Mesenchymal stem cell (in vitro differentiated cells and primary cell): ENCODE measurements around the gene TRIP11.

Source experiments
- DNase-seq: peaks from one replicate; pipeline ENCODE4 v3.0.0-alpha.2; 2013
- H2AFZ ChIP-seq: one replicate; pipeline ENCODE4 v1.6.1; 2013; ENCODE audit warnings: low read depth, mild to moderate bottlenecking, control low read depth, inconsistent platforms, low read length, moderate library complexity
- H2AK5ac ChIP-seq: 2 replicates; pipeline ENCODE4 v1.6.1; 2013; ENCODE audit warnings: low read length, moderate library complexity, mild to moderate bottlenecking, inconsistent platforms; ENCODE audit not compliant: severe bottlenecking
- H2BK120ac ChIP-seq: one replicate; pipeline ENCODE4 v1.6.1; 2013; ENCODE audit warnings: low read depth, mild to moderate bottlenecking, inconsistent platforms, low read length, moderate library complexity
- H2BK12ac ChIP-seq, 2 experiments: one replicate each; pipeline ENCODE4 v1.6.1; 2013; ENCODE audit warnings: inconsistent platforms in 2 of 2, low read length in 2 of 2, mild to moderate bottlenecking in 2 of 2, moderate library complexity in 2 of 2, control low read depth in 1 of 2
- H2BK15ac ChIP-seq: one replicate; pipeline ENCODE4 v1.6.1; 2013; ENCODE audit warnings: mild to moderate bottlenecking, low read depth, inconsistent platforms; ENCODE audit not compliant: poor library complexity, severe bottlenecking
- H2BK5ac ChIP-seq: 2 replicates; pipeline ENCODE4 v1.6.1; 2013; ENCODE audit warnings: low read depth, mild to moderate bottlenecking, low read length, control low read depth, inconsistent platforms; ENCODE audit not compliant: poor library complexity, severe bottlenecking
- H3K14ac ChIP-seq, 2 experiments: one replicate each; pipeline ENCODE4 v1.6.1; 2013; ENCODE audit warnings: inconsistent platforms in 2 of 2, low read length in 2 of 2, control low read depth in 1 of 2, mild to moderate bottlenecking in 1 of 2, moderate library complexity in 1 of 2
- H3K18ac ChIP-seq, 2 experiments: one replicate each; pipeline ENCODE4 v1.6.1; 2013; ENCODE audit warnings: inconsistent platforms in 2 of 2, low read length in 2 of 2, control low read depth in 1 of 2, low read depth in 1 of 2, mild to moderate bottlenecking in 1 of 2
- H3K23ac ChIP-seq, 2 experiments: one replicate each; pipeline ENCODE4 v1.6.1; 2013; ENCODE audit warnings: inconsistent platforms in 2 of 2, low read length in 2 of 2, mild to moderate bottlenecking in 2 of 2, moderate library complexity in 2 of 2, control low read depth in 1 of 2
- H3K27ac ChIP-seq: 2 replicates; pipeline ENCODE4 v1.5.1; 2013; ENCODE audit warnings: mild to moderate bottlenecking, moderate library complexity, low read length, control low read depth, inconsistent platforms; ENCODE audit not compliant: poor library complexity, severe bottlenecking
- H3K27me3 ChIP-seq, 2 experiments: 2 replicates each; pipeline versions ENCODE4 v1.6.1 to v1.7.0; 2013; ENCODE audit warnings: low read length in 2 of 2, mild to moderate bottlenecking in 2 of 2, moderate library complexity in 2 of 2, control low read depth in 1 of 2, inconsistent platforms in 1 of 2; ENCODE audit not compliant: control insufficient read depth in 1 of 2, insufficient read depth in 1 of 2
- H3K36me3 ChIP-seq, 2 experiments: 2 replicates each; pipeline versions ENCODE4 v1.6.1 to v1.7.0; 2013; ENCODE audit warnings: low read length in 2 of 2, control low read depth in 1 of 2, inconsistent platforms in 1 of 2, low read depth in 1 of 2, mild to moderate bottlenecking in 1 of 2; ENCODE audit not compliant: insufficient read depth in 2 of 2, control insufficient read depth in 1 of 2
- H3K4ac ChIP-seq, 2 experiments: one replicate each; pipeline ENCODE4 v1.6.1; 2013; ENCODE audit warnings: inconsistent platforms in 2 of 2, low read length in 2 of 2, mild to moderate bottlenecking in 2 of 2, moderate library complexity in 2 of 2, control low read depth in 1 of 2, low read depth in 1 of 2
- H3K4me1 ChIP-seq: 2 replicates; pipeline ENCODE4 v1.6.1; 2013; ENCODE audit warnings: low read depth, low read length, control low read depth; ENCODE audit not compliant: control insufficient read depth, insufficient read depth
- H3K4me2 ChIP-seq: 2 replicates; pipeline ENCODE4 v1.6.1; 2013; ENCODE audit warnings: low read length, mild to moderate bottlenecking, inconsistent platforms; ENCODE audit not compliant: poor library complexity, severe bottlenecking
- H3K4me3 ChIP-seq, 2 experiments: 2 replicates each; pipeline versions ENCODE4 v1.5.1 to v1.7.0; 2013; ENCODE audit warnings: low read length in 2 of 2, mild to moderate bottlenecking in 2 of 2, control low read depth in 1 of 2, low read depth in 1 of 2; ENCODE audit not compliant: insufficient read depth in 1 of 2
- H3K79me1 ChIP-seq: replicated peaks from 2 replicates; pipeline ENCODE4 v1.6.1; 2013; ENCODE audit warnings: mild to moderate bottlenecking, control low read depth, low read length, inconsistent platforms; ENCODE audit not compliant: poor library complexity, severe bottlenecking
- H3K9ac ChIP-seq: 2 replicates; pipeline ENCODE4 v1.7.0; 2013; ENCODE audit warnings: mild to moderate bottlenecking, low read length, moderate library complexity
- H3K9me3 ChIP-seq: 2 replicates; pipeline ENCODE4 v1.7.0; 2013; ENCODE audit warnings: mild to moderate bottlenecking, low read length; ENCODE audit not compliant: control insufficient read depth
- H4K8ac ChIP-seq: one replicate; pipeline ENCODE4 v1.6.1; 2013; ENCODE audit warnings: inconsistent platforms, mild to moderate bottlenecking, low read length, moderate library complexity
- H4K91ac ChIP-seq: one replicate; pipeline ENCODE4 v1.6.1; 2013; ENCODE audit warnings: mild to moderate bottlenecking, low read length, inconsistent platforms
- WGBS: methylation state at CpG from one replicate; pipeline ENCODE4 v1.1.7; 2013; ENCODE audit warnings: mixed read lengths; 5-methylcytosine and 5-hydroxymethylcytosine counted together

TRIP11 gene

DNA sequence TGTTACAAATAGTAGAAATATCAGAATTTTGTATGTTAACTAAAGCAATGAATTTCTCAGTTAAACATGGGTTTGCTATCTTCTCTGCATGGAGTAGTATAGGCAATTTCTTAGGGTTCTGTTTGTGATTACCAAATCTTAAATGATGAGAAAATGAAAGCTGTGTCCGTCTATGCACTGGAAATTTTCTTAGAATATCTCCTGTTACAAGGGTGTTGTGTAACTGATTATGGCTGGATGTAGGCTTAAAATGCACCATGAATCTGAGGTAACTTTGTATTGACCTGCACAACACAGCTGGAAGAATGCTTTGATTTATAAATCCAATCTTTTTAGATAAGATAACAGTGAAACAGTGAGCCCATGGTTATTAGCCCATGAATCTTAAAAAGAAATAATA lies 17.8 kb downstream of the TRIP11 start:
- no peak overlapping the region for H3K4ac ChIP-seq
- H4K8ac ChIP-seq = no peak overlapping the region
- no peak overlapping the region for H2BK15ac ChIP-seq
- H2BK12ac ChIP-seq = no peak overlapping the region
- H3K9me3 ChIP-seq = no peaks in the 10 kb centered on the region
- no peaks in the 10 kb centered on the region for H3K27me3 ChIP-seq
- H2BK120ac ChIP-seq = no peak overlapping the region
- peaks cover 12% of the 10 kb centered on the region for H3K79me1 ChIP-seq
- no peak overlapping the region for H3K4me2 ChIP-seq
- H3K27ac ChIP-seq = no peak overlapping the region
- no peak overlapping the region for H4K91ac ChIP-seq
- no peak for DNase-seq
- H3K36me3 ChIP-seq = peaks cover 8 to 73% of the 10 kb centered on the region in 2 experiments
- no peak overlapping the region for H3K23ac ChIP-seq
- no peak overlapping the region for H3K4me3 ChIP-seq
- peaks cover 6% of the 10 kb centered on the region for H3K4me1 ChIP-seq
- WGBS = 100% methylated on average over 1 of the region's 1 CpG
- no peak overlapping the region for H2AFZ ChIP-seq
- H3K14ac ChIP-seq = no peak overlapping the region
- H2AK5ac ChIP-seq = no peak overlapping the region
- no peak overlapping the region for H3K18ac ChIP-seq
- no peak overlapping the region for H3K9ac ChIP-seq
- H2BK5ac ChIP-seq = no peak overlapping the region

DNA sequence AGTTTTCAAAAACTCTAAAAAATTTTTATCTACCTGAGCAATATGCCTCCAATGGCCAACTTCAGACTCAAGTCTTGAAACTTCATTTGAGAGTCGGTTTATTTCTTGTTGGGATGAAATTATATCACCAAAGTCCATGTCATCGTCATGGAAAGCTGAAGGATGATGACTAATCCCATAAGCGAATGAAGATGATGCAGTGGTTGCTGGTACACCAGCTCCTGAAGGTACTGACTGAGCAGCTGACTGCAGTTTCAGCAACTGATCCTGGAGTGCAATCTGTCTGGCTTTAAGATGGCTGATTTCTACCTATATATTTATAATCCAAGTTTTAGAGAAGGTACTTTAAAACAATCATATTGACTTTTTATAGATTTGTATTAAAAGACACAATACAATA lies 18.3 kb downstream of the TRIP11 start:
- Histone ChIP-seq H3K18ac (no peak overlapping the region), H2AK5ac (no peak overlapping the region), H3K9me3 (no peaks in the 10 kb centered on the region), H2BK120ac (no peak overlapping the region), H3K4me2 (no peak overlapping the region), H3K9ac (no peak overlapping the region), H3K27ac (no peak overlapping the region), H4K8ac (no peak overlapping the region), H4K91ac (no peak overlapping the region), H3K4ac (no peak overlapping the region), H2AFZ (no peak overlapping the region), H2BK12ac (no peak overlapping the region), H3K14ac (no peak overlapping the region), H3K4me3 (no peak overlapping the region), H3K23ac (no peak overlapping the region), H2BK5ac (no peak overlapping the region), H3K4me1 (peaks cover 3% of the 10 kb centered on the region), H3K79me1 (peaks cover 10% of the 10 kb centered on the region), H3K36me3 (peaks cover 9 to 74% of the 10 kb centered on the region in 2 experiments), H3K27me3 (no peaks in the 10 kb centered on the region), H2BK15ac (no peak overlapping the region)
- 97% methylated on average over 3 of the region's 3 CpGs for WGBS
- DNase-seq = no peak

- Histone ChIP-seq H4K91ac (no peak overlapping the region), H2BK5ac (no peak overlapping the region), H3K36me3 (peaks cover 24 to 84% of the 10 kb centered on the region in 2 experiments), H3K18ac (no peak overlapping the region), H3K9ac (no peak overlapping the region), H2AFZ (no peak overlapping the region), H3K14ac (no peak overlapping the region), H2BK120ac (no peak overlapping the region), H3K4me3 (no peak overlapping the region), H4K8ac (no peak overlapping the region), H3K27me3 (no peaks in the 10 kb centered on the region), H3K79me1 (peaks cover 23% of the 10 kb centered on the region), H3K4ac (no peak overlapping the region), H3K4me1 (no peaks in the 10 kb centered on the region), H3K4me2 (no peak overlapping the region), H2BK12ac (no peak overlapping the region), H3K23ac (no peak overlapping the region), H2BK15ac (no peak overlapping the region), H2AK5ac (no peak overlapping the region), H3K27ac (no peak overlapping the region), H3K9me3 (no peaks in the 10 kb centered on the region)
- DNase-seq = no peak
Observed at GRCh38 chr14:92014040-92014439, 25.8 kb downstream of the TRIP11 start.

DNA sequence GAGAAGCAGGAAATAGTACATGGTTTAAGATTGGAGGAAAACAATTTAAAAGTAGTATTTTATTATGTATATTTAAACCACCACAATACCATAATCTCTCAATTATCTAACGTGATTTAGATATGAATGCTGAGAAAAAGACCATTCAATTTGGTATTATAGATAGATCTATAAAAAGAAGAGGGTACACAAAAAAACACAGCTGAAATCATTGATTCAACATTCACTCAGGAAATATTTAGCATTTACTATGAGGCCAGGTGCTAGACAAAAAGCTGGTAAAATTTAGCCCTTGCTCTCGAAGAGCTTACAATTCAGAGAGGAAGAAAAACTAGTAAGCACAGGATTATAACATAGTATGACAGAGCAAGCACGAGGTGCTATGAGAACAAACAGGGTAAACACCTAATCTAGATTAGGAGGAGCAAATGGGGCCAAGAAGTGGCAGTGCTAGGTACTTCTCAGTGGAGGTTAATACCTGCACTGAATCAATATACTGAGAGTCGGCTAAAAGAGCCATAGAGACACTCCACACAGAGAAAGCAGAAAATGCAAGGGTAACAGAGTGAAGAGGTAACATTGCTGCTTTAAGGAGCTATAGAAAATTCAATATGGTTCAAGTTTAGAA lies 27.6 kb downstream of the TRIP11 start:
- no peak overlapping the region for H4K91ac ChIP-seq
- no peaks in the 10 kb centered on the region for H3K27me3 ChIP-seq
- no peaks in the 10 kb centered on the region for H3K9me3 ChIP-seq
- no peak overlapping the region for H2BK15ac ChIP-seq
- H3K14ac ChIP-seq = no peak overlapping the region
- no peak overlapping the region for H3K27ac ChIP-seq
- no peak overlapping the region for H2BK12ac ChIP-seq
- H2AFZ ChIP-seq = no peak overlapping the region
- no peak overlapping the region for H3K18ac ChIP-seq
- H3K4ac ChIP-seq = no peak overlapping the region
- no peak overlapping the region for H3K23ac ChIP-seq
- no peak overlapping the region for H2BK5ac ChIP-seq
- H3K4me3 ChIP-seq = no peak overlapping the region
- H3K9ac ChIP-seq = no peak overlapping the region
- 98% methylated on average over 3 of the region's 4 CpGs for WGBS
- peaks cover 23 to 94% of the 10 kb centered on the region in 2 experiments for H3K36me3 ChIP-seq
- DNase-seq = no peak
- no peak overlapping the region for H4K8ac ChIP-seq
- H2BK120ac ChIP-seq = no peak overlapping the region
- H2AK5ac ChIP-seq = no peak overlapping the region
- no peaks in the 10 kb centered on the region for H3K4me1 ChIP-seq
- no peak overlapping the region for H3K4me2 ChIP-seq
- peaks cover 22% of the 10 kb centered on the region for H3K79me1 ChIP-seq
